Left renal pelvis (tissue), 4 donors: Measurements from ENCODE around the gene PPP1R12B. TPM values are rescaled to one million over a fixed set of nuclear protein-coding genes. Genes with fewer than 3 reads are reported as not detected.
"Not testable (repeated sequence)": the region's sequence is repeated elsewhere in the genome, so short reads cannot be mapped to it uniquely, and the experiment has no call there.

Experiments
- DNase-seq, 4 donors: peaks; one replicate each; pipeline ENCODE4 v3.0.0-alpha.2; 2013; ENCODE audit warnings: low read depth in 4 of 4, low spot score in 3 of 4
- polyA plus RNA-seq, 4 donors: library from polyadenylated mRNA; unstranded; fragments of 120-200 nt; gene quantifications; one replicate each; pipeline ENCODE4 v1.2.1, GENCODE V29; 2013; ENCODE audit not compliant: insufficient read length in 4 of 4

Gene PPP1R12B
- polyA plus RNA-seq, 4 donors: 17.1 to 85.4 (median 23.1) TPM

DNA sequence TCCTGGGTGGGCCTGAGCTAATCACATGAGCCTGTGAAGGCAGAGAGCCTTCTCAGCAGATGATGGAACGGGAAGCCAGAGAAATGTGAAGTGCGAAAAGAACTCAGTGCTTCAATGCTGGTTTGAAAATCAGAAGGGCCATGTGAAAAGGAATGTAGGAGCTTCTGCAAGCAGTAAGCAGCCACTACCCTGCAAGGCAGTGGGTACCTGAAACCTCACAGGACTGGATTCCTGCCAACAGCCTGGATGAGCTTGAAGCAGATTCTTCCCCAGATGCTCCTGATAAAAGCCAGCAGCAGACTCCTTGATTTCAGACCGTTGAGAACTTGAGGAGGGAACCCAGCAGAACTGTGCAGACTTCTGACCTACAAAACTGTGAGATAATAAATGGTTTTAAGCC, 203.2 kb downstream of the PPP1R12B start:
- DNase-seq: no peak

DNA sequence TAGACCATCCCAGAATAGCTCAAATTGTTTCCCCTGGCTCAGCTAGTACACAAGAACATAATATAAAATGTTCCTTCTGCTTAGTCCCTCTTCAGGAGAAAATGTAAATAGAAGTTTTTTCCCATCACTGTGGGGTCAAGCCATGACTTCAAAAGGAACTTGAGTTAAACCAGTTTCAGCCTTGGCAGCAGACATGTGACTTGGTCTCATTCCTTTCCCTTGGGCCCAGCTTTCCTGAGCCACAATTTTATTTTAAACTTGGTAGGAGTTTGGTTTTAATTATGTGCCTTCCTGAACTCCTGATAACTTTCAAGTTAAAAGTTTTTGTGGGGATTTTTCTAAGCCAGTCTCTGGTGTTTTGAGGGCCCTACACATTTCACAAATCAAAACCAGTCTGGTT, 204.1 kb downstream of the PPP1R12B start:
- not testable (repeated sequence) for DNase-seq

DNA sequence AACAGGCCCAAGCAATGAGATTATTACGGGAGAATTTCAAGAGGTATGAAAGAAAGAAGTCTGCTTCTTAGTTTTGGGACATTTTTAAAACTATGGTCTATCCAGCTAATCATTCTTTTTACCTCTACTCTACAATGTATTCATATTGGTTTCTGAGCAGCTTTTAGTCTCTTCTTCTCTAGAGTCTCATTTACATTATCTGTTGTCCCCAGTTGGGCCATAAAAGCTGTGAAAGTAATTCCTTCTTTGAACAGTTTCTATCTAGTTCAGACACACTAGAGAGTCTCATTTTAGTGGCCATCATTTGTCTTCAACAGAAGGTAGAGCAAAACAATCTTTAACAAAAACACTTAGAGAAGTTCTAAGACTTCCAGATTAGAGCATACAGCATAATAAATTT, 204.6 kb downstream of the PPP1R12B start:
- not testable (repeated sequence) for DNase-seq

DNA sequence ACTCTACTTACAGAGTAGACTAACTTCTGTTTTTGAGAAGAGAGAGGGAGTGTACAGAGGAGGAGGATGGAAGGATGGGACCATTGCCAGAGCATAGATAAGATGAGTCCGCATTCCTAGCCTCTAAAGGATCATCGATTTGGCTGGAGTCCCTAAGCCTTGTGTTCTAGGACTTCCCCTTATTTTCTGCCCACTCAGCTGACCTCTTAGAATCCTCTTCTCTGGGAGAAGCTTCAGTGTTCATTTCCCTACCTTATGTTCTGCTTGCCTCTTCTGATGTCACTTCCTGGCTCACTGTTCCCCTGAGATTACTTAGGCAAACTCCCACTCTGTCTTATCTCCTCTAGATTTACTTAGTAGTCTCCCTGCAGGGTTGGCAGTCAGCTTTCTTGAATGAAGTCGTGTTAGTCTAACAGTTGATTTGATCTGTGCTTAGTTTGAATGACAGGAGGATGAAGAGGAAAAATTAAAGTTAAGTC, 205.1 kb downstream of the PPP1R12B start:
- DNase-seq: no peak

DNA sequence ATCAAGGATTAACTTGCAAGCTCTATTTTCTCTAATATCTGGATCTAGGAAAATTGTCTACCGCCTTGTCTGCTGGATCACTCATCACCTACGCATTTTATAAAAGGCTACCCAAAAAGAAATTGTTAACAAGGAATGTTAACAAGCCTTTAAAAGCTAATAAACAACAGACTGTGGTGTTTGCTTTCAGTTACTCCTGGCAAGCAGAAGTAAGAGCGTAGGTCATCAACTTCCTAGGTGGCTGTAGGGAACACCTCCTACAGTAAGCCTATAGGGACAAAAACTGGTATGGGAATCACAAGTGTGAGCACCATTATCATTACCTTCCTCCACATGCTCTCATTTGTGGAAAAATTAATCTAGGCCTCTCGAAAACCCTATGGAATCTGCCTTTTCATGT, 206.1 kb downstream of the PPP1R12B start:
- DNase-seq: not testable (repeated sequence)

DNA sequence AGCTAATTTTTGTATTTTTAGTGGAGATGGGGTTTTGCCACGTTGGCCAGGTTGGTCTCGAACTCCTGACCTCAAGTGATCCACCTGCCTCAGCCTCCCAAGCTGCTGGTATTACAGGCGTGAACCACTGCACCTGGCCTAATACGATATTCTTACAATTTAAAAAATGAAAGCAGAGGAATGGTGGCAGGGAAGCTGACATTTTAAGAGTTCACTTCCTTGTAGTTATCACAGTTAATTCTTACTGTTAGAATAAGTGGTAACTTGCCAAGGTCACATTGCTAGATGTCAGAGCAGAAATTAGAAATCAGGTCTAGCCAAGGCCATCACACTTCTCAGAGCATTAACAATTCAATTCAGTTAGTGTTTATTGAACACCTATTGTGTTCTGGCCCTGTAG, 207.5 kb downstream of the PPP1R12B start:
- DNase-seq: not testable (repeated sequence)

DNA sequence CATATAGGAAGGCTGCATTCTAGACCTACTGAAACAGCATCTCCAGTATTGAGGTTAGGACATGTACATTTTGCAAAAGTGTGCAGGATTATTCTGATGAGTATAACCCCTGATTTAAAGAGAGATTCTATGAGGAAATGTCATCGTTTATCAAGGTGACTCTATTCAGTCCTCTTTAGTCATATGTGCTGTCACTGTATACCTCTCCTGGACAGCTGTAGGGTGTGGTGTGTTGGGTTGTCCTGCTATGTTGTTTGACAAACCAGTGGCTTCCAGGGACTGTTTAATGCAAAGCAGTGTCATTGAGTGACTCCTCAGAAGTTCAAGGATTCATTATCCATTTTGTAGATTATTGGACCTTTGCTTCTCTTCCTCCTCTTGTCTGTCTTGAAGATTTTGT, 209.2 kb downstream of the PPP1R12B start:
- DNase-seq: not testable (repeated sequence)

DNA sequence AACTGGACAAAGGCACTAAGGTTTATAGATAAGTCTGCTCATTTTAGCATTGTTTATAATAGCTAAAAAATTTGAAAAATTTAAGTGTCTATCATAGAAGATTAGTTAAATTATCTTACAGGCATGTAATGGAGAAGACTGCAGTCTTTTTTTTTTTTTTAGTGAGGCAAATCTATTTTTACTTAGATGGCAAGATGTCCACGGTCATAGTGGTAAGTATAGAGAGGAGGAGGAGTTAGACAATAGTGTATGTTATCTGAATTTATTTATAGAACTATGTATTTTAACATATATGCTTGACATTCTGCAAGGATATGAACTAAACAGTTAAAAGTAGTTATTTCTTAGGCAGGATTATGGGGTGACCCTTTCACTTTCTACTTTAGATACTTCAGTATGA, 212.7 kb downstream of the PPP1R12B start:
- DNase-seq: no peak

DNA sequence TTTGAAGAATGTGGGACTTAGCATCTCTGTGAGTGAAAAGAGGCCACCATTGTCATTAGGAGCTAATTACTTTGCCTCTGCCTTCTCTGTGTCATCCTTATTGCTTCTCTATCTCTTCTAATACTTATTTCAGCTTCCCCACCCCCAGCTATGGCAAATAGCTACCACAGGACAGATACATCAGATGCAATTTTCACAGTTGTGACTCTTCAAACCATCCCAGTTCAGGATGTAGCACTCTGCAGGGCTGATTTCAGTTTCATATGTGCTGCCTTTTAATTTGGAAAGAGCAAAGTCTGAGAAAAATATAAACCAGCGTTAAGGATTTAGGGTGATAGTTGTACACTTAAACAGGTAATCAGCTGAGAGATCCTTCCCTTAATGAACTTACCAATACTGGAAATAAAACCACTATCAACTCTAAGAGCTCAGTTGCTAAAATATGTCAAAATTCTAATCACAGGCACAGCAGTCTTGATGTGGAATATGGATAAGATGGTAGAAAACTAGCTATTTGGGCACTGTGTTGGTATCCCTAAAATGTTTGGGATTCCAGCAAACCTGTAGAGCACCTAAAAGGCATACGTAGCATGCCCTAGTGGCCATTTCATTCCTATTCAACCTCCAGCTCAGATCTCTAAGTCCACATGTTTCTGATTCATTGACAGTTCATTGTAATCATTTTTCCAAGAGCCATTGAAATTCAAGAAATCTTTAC, 213.4 kb downstream of the PPP1R12B start:
- no peak for DNase-seq

DNA sequence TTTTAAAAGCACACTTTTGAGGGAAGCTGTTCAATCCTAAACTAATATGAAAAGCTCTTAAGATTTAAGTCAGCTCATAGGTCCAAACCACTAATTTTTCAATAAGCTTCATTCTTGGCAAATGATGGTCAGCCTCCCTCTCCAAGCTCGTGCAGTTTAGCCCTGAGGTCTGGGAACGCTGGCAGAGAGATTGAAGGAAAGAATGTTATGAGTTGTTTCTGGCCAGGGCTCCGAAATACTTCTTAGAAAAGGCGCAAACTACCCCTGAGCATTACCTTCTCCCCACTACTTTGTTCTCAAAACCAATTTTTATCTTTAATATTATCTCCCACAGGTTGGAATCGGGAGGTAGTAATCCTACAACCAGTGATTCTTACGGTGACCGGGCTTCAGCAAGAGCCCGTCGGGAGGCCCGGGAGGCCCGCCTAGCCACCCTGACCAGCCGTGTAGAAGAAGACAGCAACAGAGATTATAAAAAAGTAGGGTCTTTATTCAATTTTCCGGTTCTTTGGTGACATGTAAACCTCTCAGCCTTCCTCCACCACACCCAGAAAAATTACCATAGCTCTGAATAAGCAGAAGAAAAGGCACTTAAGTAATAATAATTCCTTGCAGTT, 214.1 kb downstream of the PPP1R12B start:
- DNase-seq: no peak

DNA sequence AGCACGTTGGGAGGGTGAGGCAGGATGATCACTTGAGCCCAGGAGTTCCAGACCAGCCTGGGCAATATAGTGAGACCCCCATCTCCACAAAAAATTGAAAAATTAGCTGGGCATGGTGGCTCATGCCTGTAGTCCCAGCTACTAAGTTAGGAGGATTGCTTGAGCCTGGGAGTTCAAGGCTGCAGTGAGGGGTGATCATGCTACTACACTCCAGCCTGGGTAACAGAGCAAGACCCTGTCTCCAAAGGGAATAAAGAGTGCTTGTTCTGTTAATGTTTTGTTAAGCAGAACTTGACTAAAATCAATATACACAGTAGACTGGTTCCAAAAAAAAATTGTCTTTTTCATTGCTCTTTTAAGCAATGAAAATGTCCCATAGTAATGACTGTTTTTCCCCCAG, 215.3 kb downstream of the PPP1R12B start:
- no peak for DNase-seq

DNA sequence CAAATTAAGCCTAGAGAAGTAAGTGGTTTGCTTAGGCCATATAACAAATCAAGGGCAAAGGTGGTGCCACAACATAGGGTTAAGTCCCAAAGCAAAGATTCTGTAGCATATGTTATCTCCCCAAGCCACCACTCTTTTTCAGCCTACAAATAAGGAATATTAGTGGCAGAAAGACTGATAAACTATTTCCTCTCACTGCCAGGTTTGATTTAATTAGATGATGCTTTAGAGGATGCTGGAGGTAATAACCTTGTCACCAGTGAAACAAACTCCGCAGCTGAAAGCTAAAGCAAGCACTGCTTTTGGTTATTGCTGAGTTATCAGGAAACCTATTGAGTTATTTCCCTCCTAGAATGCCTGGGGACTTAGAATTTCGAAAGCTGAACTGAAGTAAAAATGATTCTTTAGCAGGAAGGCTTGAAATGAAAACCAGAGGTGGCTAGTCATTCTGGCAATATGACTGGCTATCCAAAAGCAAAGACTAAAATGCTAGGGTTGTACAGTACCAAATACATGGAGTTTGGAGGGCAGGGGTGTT, 216.5 kb downstream of the PPP1R12B start:
- DNase-seq: no peak

DNA sequence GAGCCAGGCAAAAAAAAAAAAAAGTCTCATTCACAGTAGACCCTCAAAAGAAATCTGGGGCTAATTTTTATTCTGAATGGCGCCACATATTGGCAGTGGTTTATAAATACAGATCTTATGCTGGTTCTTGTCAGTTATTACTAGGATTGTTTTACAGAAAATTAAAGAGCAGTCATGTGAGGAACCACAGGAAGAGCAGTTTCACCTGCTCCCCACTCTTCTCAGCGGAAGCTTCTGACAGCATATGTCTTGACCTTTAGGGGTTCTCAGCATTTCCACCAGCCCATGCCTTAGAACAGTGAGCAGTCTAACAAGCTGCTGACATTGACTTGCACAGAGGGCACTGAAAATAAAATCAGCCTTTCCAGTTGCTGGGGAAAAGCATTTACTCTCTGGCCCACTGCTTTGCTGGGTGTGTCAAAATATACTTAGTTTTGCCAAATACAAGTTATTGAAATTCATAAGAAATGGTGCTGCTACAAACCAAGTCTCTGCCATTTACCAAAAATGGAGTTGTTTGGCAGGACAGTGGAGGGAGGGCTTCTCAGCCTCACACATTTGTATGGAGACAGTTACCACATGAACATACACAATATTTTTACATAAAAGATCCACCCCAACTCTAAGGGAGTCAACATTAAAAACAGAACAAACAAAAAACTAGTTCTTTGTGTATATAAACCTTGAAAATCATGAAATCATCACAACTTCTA, 217.5 kb downstream of the PPP1R12B start:
- DNase-seq: no peak

DNA sequence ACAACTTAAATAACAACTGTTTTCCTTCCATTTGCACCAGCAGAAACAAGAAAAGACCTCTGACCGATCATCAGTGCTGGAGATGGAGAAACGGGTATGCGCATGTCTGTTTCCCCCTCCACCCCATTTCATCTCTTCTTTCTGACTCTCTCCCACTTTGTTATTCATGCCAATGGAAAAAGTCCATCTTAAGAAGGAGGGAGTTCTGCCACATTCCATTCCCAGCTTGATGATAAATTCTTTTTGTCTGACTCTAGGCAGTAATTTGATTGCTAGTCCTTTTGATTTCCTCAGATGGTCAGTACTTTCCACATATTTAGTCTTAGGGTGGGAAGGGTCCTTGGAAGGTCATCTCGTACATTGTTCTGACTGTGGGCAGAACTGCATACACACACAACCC, 219.2 kb downstream of the PPP1R12B start:
- no peak for DNase-seq

DNA sequence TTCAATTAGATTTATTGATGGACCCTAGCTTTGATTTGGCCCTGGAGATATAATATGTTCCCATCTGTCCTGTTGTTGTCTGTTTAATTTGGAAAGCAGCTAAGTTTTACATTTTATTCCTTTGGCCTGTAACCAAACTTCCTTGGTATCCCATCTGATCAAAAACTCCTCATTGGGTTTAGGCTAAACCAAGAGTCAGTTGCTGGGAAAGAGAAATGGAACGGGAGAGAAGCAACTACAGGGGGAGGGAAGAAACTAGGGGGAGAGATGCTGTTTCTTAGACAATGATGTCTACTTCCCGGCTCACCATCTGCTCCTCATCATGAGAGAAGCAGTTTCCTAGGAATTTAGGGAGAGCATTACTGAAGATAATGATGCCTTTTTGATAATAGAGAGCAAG, 219.9 kb downstream of the PPP1R12B start:
- no peak for DNase-seq

DNA sequence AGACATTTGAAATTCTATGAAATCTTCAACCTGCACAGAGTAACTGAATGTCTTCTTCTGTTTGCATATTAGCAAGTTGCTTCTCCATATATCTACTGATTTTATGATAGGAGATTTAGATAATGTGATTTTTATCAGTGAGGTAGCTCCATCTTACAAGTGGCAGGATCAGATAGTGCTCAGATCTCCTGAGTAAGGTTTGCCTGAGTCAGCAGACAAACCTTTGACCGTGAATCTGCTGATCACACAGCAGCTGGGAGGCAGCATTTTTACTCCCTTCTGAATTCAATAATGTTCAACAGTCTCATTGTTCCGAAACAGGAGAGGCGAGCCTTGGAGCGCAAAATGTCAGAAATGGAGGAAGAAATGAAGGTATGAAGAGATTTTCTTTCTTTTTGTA, 220.3 kb downstream of the PPP1R12B start:
- DNase-seq: no peak

DNA sequence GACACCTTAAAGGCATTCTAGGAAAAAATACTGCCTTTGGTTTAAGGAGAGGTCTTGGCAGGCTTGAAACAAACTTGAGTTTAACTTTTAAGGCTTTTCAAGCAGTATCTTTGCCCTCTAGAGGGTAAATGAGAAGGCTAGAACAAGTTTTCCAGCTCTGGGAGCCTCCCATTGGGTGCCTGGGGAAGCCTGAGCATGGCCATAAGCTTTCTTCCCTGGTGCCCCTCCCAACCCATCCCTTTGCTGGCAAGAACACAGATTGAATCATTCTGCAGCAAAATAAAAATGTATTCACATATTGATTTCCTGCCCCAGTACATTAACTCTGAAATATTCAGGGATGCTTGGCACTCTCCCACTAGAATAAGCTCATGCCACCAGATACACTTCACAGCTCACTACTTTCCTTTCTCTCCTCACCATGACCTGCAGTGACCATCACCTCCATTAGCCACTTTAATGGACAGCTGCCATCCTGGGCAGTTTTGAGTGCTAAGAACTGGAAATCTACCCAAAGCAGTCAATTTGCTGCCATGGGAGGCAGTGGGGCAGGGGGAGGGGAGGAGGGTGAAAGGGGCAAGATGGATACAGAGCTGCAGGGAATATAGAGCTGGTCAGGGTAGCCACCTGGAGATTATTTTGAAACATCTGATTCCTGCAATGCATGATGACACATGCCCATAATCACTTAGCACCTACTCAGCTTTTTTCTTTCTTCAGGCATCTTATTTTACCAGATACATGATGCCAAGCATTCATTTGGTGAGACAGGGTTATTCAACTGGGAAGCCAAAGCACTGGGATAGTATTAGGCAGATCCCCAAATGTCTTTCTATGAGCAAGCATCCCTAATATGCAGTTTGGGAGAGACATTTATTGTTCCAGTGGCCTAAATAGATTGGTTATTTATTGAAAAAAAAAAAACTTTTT, 221.2 kb downstream of the PPP1R12B start:
- no peak for DNase-seq

DNA sequence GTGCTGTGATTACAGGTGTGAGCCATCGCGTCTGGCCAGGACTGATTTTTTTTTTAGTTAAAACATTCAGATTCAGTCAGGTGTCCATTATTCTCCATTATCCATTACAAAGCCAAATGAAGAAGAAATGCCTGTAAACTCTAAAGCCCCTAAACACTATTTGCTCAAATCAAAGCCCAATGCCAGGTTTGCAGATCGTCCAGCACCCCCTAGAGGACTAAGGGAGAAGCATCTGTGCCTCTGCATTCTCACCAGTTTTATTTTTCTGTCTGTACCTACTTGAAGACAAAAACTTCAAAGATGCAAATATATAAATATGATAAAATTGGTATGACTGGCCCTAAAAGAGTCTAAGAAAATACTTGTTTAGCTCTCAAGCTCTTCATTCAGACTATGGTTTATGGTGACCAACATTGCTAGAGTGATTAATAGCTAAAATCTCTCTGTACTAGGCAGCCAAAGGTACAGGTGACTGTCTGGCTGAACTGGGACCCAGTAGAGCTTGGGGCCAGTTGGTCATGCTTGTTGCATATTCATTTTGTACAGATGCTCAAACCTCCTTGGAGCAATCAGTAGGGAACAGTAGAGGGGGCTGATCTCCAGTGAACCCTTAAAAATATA, 223.3 kb downstream of the PPP1R12B start:
- DNase-seq: no peak

DNA sequence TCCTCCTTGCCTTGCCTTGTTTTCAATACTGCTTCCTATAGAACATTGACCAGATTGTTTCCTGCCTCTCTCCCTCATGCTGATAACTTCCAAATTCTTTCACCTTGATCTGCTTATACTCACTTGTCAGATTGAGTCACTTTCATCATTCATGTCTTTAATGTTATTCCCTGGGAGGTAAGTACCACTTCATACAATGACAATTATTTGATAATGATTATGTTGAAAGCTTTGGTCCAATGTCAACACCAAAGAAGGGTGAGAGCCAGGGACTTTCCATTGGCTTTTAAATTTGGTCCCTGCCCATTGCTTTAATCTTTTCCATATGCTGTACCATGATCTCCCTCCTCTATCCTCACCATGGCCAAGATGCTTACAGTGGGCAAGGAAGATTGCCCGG, 224.4 kb downstream of the PPP1R12B start:
- DNase-seq: no peak
